ENCODE measurements around the gene PLCB2. TPM values are rescaled to one million over a fixed set of nuclear protein-coding genes. Genes with fewer than 3 reads are reported as not detected.
A peak's percentile ranks its signal among the peaks of the same experiment; 100 is the strongest.

PLCB2 gene
- total RNA-seq, 1 donor from 2014 or later = 8.7 TPM

DNA sequence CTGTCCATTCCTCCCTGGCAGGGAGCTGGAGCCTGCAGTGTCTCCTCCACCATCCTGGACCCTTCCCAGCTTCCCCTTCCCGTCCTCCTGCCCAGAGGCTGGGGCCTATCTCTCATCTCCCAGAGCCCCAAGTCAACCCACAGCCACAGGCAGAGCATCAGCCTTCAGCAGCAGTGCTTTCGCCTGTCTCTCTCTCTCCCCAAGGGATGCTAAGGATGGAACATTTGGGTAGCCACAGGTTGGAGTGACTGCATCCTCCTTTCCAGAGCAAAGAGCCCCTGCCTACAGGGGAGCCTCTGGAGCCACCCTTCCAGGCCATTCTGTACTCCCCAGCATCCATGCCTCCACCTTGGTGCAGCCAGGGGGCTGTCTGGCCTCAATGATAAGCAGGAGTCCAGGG is 4.2 kb downstream of the PLCB2 start:
- DNase-seq = no peak

GRCh38 chr15:40302981-40303380 is 4.8 kb downstream of the PLCB2 start:
- DNase-seq = no peak

DNA sequence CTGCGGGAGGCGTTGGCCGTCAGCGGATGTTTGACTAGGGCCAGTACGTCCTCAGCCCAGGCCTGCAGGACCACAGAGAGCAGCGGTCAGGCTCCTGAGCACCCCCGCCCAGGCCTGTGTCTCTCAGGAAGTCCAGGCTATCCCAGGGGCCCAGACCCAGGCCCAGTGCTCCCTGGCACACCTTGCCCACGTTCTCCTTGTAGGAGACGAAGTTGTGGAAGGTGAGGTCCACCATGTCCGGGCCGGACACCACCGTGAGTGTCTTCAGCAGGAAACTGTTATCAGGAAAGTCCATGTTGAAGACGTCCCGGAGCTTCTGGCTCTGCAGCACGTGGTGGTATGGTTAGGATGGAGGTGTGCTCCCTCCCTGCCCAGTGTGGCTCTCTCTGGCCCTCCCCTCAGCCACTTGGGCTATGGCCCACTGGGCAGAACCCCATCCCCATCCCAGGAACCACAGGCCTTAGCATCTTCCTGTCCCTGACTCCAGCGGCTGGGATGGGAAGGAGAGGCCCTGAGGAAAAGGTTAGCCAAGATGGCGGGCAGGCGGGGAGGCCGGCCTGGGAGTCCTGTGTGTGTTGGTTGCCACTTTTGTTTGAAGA is 5.3 kb downstream of the PLCB2 start:
- DNase-seq = no peak

DNA sequence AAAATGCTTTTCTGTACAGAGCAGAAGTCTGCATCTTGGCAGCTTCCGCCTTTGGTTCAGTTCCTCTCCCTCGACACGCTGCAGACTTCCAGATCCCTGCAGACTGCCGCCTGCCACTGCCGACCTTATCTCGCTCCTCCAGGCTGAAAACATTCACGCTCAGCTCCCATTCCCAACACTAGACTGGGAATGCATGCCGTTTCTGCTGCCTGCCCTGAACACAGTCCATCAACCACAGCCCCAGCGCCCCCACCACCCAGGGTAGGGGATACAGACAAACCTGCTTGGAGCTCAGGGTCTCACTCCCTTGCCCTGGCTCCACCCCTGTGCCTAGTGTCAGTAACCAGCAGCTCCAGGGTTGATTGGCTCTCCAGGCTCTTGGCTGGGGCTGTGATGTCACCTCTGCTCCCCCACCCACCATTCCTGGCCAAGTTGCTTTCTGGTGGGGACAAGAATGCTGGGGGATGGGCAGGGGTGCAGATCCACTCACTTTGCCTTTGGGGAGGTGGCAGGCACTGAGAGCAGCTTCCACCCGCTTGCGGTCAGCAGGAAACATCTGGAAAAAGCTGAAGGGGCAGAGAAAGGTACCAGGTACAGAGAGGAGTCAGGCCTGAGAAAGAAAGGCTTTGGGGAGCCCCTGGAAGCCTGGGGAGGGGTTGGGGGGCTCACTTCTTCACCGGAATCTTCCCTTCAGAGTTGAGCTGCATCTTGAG is 6.1 kb downstream of the PLCB2 start:
- no peak for DNase-seq

DNA sequence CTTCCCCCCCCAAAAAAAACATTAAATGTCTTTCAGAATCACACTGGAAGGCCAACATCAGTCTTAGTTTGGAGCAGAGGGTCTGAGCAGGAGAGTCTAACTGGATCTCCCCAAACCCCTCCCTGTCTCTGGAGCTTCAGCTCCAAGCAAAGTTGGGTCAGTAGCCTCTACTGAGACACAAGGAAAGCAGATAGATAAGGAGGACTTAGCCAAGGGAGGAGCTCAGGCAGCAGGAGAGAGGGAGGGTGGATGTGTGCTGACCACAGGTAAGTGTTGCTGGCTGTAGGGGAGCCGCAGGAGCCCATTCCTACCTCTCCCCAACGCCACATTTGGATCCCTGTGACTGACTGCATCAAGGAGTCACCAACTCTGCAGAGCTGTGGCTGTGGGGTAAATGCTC is 7.0 kb downstream of the PLCB2 start:
- DNase-seq = no peak

DNA sequence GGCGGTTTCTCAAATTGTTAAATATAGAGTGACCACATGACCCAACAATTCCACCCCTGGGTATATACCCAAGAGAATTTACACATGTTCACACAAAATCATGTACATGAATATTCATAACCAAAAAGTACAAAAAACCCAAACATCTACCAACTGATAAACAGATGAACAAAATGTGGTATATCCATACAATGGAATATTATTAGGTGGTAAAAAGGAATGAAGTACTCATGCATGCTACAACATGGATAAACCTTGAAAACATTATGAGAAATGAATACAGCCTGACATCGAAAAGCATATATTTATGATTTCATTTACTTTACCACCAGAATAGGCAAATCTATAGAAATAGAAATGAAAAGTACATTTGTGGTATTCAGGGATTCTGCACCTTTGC is 7.4 kb downstream of the PLCB2 start:
- no peak for DNase-seq

DNA sequence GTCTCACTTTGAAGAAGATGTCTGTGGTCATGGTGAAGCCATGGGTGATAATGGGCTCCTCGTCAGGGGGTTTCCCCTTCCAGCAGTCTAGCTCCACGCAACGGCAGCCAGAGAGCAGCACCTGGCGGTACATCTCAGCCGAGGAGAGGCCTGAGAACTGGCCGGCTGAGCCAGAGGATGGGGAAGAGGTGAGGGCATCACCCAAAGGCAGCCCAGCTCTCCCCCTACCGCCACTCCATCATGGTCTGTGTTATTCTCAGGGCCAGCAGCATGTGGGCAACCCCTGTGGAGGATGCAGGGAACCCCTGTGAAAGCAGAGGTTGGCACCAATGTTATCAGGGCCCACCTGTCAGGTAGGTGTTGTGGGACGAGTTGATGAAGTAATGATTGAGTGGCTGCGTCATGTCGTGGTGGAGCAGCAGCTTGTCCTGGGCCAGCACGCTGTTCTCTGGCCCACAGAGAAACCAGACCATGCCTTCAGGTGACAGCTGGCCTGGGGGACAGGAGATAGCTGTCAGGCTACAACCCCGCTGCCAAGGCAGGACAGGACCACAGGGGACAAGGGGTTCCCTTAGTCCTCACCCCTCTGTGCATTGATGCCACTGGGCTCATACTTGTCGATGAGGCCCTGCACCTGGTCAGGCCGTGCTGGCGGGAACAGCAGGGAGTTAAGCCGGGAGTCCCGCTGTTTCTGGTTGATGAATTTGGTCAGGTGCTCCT is 9.4 kb downstream of the PLCB2 start:
- no peak for DNase-seq

- DNase-seq = no peak
These were observed 10.4 kb downstream of the PLCB2 start for GRCh38 chr15:40297356-40297755.

GRCh38 chr15:40296561-40297230 is 11.0 kb downstream of the PLCB2 start:
- no peak for DNase-seq

GRCh38 chr15:40295877-40296560 is 11.7 kb downstream of the PLCB2 start:
- peak; percentile 49 for DNase-seq

- DNase-seq = no peak
These were observed 12.4 kb downstream of the PLCB2 start for GRCh38 chr15:40295297-40295696.

GRCh38 chr15:40293905-40294895 is 13.5 kb downstream of the PLCB2 start:
- no peak for DNase-seq

GRCh38 chr15:40293006-40293405 is 14.7 kb downstream of the PLCB2 start:
- no peak for DNase-seq

GRCh38 chr15:40292246-40292645 is 15.5 kb downstream of the PLCB2 start:
- DNase-seq = no peak

- DNase-seq = peak; percentile 74
These were observed 16.7 kb downstream of the PLCB2 start for GRCh38 chr15:40290918-40291574.

- DNase-seq = no peak
These were observed 17.2 kb downstream of the PLCB2 start for GRCh38 chr15:40290545-40290917.

GRCh38 chr15:40289140-40289775 is 18.5 kb downstream of the PLCB2 start:
- no peak for DNase-seq

DNA sequence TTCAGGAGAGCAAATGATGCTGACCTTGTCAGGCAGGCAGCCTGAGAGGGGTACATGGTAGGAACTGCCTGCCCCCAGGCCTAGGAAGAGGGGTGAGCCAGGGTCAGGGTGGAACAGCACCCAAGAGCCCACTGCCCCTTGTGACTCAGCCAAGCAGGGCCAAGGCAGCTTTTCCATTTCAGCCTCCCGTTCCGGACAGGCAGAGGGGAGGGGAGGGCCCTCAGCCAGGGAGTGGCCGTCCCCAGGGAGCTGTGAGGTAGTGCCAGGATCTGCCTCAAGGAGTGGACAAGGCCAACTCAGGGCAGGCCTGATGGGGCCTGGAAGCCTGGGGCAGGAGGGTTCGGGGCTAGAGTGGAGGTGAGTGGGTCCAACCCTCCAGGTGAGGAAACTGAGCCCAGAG is 19.8 kb downstream of the PLCB2 start:
- DNase-seq = no peak

DNA sequence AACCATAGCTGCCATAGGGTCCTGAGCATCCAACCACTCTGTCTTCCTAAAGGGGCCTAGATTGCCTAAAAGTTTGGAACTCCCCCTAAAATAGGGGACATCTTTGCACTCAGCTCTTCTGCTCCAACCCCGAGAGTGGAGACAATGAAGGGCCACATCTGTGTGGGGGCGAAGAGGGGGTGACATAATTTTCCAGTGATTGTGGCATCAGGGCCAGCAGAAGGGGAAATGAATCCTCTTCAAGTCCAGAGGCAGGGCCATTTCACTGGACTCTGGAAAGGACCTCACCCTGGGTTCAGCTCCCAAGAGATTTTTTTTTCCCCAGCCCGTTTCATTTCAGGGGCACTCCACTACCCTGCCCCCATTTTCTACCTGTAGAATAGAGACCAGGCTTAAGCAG is 20.2 kb downstream of the PLCB2 start:
- DNase-seq = no peak

- DNase-seq = no peak
These were observed 20.9 kb downstream of the PLCB2 start for GRCh38 chr15:40286794-40287193.

All from tongue (tissue), 2 donors.